Effector memory CD4-positive, alpha-beta T cell (primary cell): ENCODE measurements around the gene GANAB.
A peak's percentile ranks its signal among the peaks of the same experiment; 100 is the strongest.
"Not testable (repeated sequence)": the region's sequence is repeated elsewhere in the genome, so short reads cannot be mapped to it uniquely, and the experiment has no call there.

ENCODE experiments used
- DNase-seq, 3 donors: peaks; one replicate each; pipeline ENCODE4 v3.0.0-alpha.2; 2020
- H3K27ac ChIP-seq: 2 replicates; pipeline ENCODE4 v1.7.0; 2013; ENCODE audit warnings: mild to moderate bottlenecking, low read length, moderate library complexity; ENCODE audit not compliant: insufficient read depth, poor library complexity, severe bottlenecking
- H3K27me3 ChIP-seq: replicated peaks from 2 replicates; pipeline ENCODE4 v1.7.0; 2013; ENCODE audit warnings: mild to moderate bottlenecking, low read length; ENCODE audit not compliant: insufficient read depth, control insufficient read depth, poor library complexity, severe bottlenecking
- H3K36me3 ChIP-seq: 2 replicates; pipeline ENCODE4 v1.7.0; 2013; ENCODE audit warnings: mild to moderate bottlenecking, low read length, moderate library complexity; ENCODE audit not compliant: control insufficient read depth, insufficient read depth
- H3K4me1 ChIP-seq: 2 replicates; pipeline ENCODE4 v1.7.0; 2013; ENCODE audit warnings: low read length, mild to moderate bottlenecking; ENCODE audit not compliant: control insufficient read depth, insufficient read depth, poor library complexity, severe bottlenecking
- H3K4me3 ChIP-seq: 2 replicates; pipeline ENCODE4 v1.7.0; 2013; ENCODE audit warnings: low read length, low read depth, mild to moderate bottlenecking; ENCODE audit not compliant: insufficient read depth, poor library complexity, severe bottlenecking
- H3K9me3 ChIP-seq: 2 replicates; pipeline ENCODE4 v1.7.0; 2013; ENCODE audit warnings: mild to moderate bottlenecking, low read length, moderate library complexity; ENCODE audit not compliant: control insufficient read depth
- total RNA-seq, 3 donors: gene quantifications; one replicate each; lab custom pipeline; 2026; lab: John Stamatoyannopoulos, UW

Gene GANAB
- total RNA-seq = 141 to 164 (median 145) reads per million in 3 donors

DNA sequence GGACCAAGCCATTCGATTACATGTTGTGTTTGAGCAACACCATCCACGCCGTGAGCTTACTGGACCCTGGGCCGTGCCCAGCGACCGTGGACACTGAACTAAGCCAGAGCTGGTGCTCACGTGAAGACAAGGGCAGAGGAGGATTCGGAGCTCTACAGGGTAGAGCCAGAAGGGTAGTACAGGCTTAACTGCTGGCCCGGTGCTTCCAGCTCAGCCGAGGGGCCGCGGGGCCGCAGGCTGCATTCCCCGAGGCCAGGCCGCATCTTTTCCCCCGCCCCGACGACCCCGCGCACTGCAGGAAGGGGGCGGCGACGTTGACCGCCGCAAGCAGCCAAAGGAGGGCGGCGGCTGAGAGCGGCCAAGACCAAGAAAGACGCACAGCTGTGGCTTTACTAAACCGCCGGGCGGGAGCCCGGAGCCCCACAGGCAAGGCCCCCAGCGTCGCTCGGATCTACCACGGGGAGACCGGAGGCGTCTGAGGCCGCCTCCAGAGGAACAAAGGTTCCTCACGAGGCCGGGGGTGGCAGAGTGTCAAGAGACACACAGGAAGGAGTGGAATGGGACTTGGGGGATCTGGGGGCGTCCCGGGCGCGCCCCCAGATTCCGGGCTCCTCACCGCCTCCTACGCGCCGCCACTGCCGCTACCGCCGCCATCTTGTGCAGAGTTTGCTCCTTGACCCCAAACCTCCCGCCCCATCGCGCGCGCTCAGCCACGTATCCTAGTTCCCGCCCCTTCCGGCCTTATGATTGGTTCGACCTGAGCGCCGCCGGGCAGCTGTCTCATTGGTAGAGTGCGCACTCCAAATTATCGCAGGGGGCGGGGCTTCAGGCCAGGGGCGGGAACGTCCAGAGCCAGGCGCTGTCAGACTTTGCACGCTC is at the start of gene GANAB:
Gene GANAB (minus strand): TSS at position 668 of the 879 bp plus-strand sequence. CDS start 14 bp downstream, at position 654.
- Histone ChIP-seq H3K27ac (peak within 1 kb of the TSS; percentile 93), H3K27me3 (no peaks in the 10 kb centered on the region), H3K4me1 (peaks cover 7% of the 10 kb centered on the region), H3K36me3 (peaks cover 22% of the 10 kb centered on the region), H3K9me3 (no peaks in the 10 kb centered on the region), H3K4me3 (peak within 1 kb of the TSS; percentile 74)
- DNase-seq = peak; percentile 96 to 98 (median 97)

DNA sequence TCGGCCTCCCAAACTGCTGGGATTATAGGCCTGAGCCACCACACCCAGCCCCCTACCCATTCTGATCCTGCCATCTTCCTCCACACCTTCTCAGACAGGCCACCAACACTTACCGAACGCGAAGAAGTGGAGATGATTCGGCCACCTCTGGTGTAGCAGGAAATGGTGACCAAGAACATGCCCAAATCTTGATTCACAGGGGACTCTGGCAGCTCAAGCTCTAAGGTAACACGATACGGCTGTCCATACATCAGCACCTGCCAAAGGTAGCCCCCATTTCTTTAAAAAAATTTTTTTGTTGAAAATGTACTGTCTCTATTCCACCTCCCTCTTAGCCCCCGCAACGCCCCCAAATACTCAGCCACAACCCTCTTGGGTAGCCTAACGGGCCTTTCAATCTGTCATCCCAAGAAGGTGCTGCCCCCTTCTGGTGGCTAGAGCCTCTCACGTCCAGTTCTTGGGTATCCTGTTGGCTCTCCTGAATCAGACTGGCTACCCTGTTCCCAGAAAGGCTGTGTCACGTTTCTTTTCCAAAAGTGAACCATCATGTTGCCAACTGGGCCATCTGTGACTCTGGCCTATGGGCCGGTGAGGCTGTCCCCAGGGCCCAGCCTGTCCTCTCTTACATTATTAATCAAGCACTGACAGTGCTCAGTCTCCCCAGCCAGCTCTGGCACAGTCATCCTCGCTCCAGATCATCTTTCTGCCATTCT is 48.2 kb upstream of the GANAB start:
- no peak overlapping the region for H3K27ac ChIP-seq
- peaks cover 7% of the 10 kb centered on the region for H3K36me3 ChIP-seq
- H3K9me3 ChIP-seq = no peaks in the 10 kb centered on the region
- DNase-seq = peak; percentile 55 to 69 (median 60)
- no peaks in the 10 kb centered on the region for H3K27me3 ChIP-seq
- H3K4me3 ChIP-seq = no peak overlapping the region
- no peaks in the 10 kb centered on the region for H3K4me1 ChIP-seq

DNA sequence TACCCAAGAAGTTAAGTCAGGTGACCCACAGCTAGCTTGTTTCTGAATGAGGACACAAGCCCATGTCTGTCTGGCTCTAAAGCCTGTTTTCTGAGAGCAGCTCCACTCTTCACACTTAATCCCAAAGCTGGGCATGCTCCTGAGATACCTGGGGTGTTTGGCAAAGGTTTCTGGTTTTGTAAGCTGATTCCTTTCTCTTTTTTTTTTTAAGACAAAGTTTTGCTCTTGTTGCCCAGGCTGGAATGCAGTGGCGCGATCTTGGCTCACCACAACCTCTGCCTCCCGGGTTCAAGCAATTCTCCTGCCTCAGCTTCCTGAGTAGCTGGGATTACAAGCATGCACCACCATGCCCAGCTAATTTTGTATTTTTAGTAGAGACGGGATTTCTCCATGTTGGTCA is 47.2 kb upstream of the GANAB start:
- H3K4me3 ChIP-seq, H3K9me3 ChIP-seq, H3K4me1 ChIP-seq, H3K36me3 ChIP-seq, H3K27ac ChIP-seq, DNase-seq, H3K27me3 ChIP-seq: not testable (repeated sequence)

DNA sequence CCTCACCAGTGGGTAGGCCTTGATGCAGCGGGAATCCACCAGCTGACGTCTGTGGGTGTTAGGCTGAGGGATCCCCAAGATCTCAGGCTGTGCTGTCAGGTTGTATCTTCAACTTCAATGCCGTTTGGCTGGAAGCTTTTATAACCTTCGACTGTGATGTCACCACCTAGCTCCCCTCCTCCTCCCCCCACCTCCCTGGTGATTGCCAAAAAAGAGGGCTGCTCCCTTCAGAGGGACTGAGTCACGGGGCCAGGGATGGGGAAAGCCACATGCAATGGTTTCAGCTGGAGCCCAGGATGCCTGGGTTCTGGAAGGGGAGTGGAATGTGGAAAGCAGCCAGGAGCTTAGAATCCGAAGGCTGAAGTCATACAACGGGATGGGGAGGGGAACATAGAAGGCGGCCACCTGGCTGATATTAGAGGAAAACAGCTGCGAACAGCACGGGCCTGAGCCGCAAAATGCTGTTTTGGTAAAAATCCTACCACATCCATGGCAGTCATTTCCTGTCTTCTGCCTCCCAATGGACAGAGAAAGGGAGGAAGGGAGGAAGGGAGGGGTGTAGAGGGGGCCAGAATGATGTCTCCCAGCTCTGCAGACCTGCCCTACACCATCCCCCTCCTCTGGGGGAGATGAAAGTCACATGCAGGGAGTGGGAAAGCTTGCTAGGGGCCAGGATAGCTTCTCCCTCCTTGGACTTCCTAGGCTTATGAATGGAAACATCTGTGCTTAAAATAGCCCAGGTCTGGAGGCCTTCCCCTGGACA is 43.2 kb upstream of the GANAB start, which contains the start of gene LRRN4CL:
Gene LRRN4CL (minus strand): TSS at position 110 of the 763 bp plus-strand sequence. CDS start 1,022 bp downstream, outside the sequence.
- H3K4me1 ChIP-seq = no peaks in the 10 kb centered on the region
- no peak for DNase-seq
- H3K27ac ChIP-seq = no peak within 1 kb of the TSS

DNA sequence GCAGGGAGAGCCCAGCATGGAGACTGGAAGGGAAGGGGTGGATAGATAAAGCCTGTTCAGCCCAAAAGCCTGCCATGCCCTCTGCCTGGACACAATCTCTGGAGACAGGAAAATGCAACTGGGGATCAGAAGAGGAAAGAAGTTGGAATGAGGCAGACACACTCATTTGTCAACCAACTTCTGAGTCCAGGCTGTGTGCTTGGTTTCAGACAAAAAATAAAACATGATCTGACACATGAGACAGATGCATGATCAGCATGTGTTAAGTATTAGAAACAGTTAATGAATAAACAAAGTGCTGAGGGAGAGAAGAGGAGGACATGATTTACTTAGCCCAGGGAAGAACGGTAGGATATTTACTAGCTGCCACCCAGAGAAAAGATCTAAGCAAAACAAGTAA is 42.1 kb upstream of the GANAB start:
- Histone ChIP-seq H3K27ac (no peak overlapping the region), H3K36me3 (peaks cover 7% of the 10 kb centered on the region), H3K27me3 (peaks cover 7% of the 10 kb centered on the region), H3K9me3 (no peaks in the 10 kb centered on the region), H3K4me1 (no peaks in the 10 kb centered on the region), H3K4me3 (no peak overlapping the region)
- no peak for DNase-seq

More for the DNA sequence above, 43.2 kb upstream of the GANAB start, which contains the start of gene LRRN4CL:
- H3K4me3 ChIP-seq = no peak within 1 kb of the TSS
- peaks cover 7% of the 10 kb centered on the region for H3K36me3 ChIP-seq
- H3K27me3 ChIP-seq = peaks cover 7% of the 10 kb centered on the region
- H3K9me3 ChIP-seq = no peaks in the 10 kb centered on the region

DNA sequence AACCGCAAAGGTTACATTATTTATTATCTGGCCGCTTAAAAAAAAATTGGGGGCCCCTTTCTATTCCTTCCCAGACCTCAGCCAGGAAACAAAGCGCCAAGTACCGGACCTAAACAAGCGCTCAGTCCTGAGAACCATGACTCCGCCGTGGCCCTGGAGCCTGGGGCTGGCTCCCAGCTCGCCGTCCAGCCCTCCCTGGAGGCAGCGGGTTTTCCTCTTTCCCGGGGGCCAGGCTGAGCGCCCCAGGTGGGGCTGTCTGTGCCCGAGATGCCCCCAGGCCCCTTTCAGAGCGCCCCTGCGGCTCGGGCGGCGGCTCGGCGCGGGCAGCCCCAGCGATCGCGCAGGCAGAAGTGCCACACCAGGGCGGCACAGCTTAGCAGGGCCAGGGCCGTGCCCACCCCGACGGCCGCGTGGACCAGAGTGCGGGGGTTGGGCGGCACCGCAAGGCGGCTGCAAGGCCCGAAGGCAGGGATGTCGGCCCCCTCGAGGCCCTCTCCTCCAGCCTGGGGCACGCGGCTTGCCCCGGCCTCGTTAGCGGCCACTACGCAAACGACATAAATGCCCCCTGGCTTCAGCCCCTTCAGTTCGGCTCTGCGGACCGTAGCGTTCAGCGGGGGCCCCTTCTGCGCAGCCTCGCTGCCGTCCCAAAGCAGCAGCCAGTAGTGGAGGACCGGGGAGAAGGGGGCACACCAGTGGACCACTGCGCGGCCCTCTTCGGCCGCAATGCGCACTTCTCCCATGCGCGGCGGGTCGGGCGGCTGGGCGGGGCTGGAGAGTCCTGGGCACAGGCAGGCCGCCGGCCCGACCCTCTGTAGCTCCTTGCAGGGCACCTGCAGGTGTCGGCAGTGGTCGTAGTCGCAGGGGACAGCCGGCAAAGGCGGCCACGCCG is 41.3 kb upstream of the GANAB start:
- no peak overlapping the region for H3K27ac ChIP-seq
- DNase-seq = no peak
- H3K36me3 ChIP-seq = peaks cover 7% of the 10 kb centered on the region
- H3K9me3 ChIP-seq = no peaks in the 10 kb centered on the region
- H3K4me1 ChIP-seq = no peaks in the 10 kb centered on the region
- peaks cover 7% of the 10 kb centered on the region for H3K27me3 ChIP-seq
- no peak overlapping the region for H3K4me3 ChIP-seq

DNA sequence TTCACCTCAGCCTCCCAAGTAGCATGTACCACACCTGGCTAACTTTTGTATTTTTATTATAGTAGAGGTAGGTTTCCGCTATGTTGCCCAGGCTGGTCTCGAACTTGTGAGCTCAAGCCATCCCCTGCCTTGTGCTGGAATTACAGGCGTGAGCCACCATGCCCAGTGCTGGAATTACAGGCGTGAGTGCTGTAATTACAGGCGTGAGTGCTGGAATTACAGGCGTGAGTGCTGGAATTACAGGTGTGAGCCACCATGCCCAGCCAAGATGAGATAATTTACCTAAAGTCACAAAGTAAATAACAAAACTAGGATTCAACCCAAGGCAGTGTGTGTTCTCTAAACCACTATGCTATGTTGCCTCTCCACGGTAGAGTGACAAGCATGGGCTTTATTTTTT is 36.1 kb upstream of the GANAB start:
- peaks cover 1% of the 10 kb centered on the region for H3K36me3 ChIP-seq
- no peaks in the 10 kb centered on the region for H3K9me3 ChIP-seq
- no peak for DNase-seq
- no peak overlapping the region for H3K4me3 ChIP-seq
- H3K27me3 ChIP-seq = no peaks in the 10 kb centered on the region
- H3K27ac ChIP-seq = no peak overlapping the region
- peaks cover 10% of the 10 kb centered on the region for H3K4me1 ChIP-seq

DNA sequence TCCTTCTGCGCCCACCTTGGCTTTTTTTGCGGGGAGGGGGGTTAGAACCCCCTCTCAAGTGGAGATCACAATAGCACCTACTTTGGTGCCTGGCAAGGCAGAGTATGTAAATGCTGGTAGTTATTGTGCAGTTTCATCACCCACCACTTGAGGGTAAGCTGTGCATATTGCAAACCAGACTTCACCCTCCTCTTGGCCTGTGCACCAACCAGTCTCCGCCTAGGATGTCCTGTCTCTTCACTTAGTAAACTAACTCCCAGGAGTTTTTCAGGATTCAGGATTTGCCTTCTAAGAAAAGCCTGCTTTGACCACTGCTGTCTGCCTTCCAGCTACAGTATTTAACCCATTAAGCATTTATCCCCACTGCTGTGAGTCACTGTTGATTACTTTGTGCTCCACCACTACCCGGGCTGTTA is 34.4 kb upstream of the GANAB start:
- no peak for DNase-seq
- Histone ChIP-seq H3K27ac (no peak overlapping the region), H3K4me3 (no peak overlapping the region), H3K4me1 (peaks cover 10% of the 10 kb centered on the region), H3K36me3 (peaks cover 8% of the 10 kb centered on the region), H3K27me3 (no peaks in the 10 kb centered on the region), H3K9me3 (no peaks in the 10 kb centered on the region)
